ENCODE data around the gene WDR53. TPM values are rescaled to one million over a fixed set of nuclear protein-coding genes. Genes with fewer than 3 reads are reported as not detected.
"Not testable (repeated sequence)": the region's sequence is repeated elsewhere in the genome, so short reads cannot be mapped to it uniquely, and the experiment has no call there.

WDR53 gene
- total RNA-seq, 2 experiments from 2014 or later: 14.3 to 15.8 TPM

DNA sequence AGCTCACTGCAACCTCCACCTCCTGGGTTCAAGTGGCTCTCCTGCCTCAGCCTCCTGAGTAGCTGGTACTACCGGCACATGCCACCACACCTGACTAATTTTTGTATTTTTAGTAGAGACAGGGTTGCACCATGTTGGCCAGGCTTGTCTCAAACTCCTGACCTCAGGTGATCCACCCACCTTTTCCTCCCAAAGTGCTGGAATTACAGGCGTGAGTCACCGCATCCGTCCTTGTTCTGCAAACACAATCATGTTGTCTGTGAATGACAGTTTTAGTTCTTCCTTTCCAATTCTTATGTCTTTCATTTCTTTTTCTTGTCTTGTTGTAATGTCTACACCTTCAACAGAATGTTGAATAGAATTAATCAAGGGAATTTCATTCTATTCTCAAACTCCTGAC lies 36.9 kb downstream of the WDR53 start:
- H3K27ac Mint-ChIP-seq: no peak overlapping the region
- H3K27me3 Mint-ChIP-seq (ENCODE audit: low read depth): peaks cover 2% of the 10 kb centered on the region
- no peak for DNase-seq
- peaks cover 2% of the 10 kb centered on the region for H3K9me3 Mint-ChIP-seq
- H3K4me3 Mint-ChIP-seq: no peak overlapping the region
- intact Hi-C loops (cut with micrococcal nuclease): no loop called here
- peaks cover 1% of the 10 kb centered on the region for H3K36me3 Mint-ChIP-seq (ENCODE audit: low read depth)
- CTCF ChIA-PET: interaction anchor here (0.7 to 0.8 kb wide), 2 partner anchors 241 to 396 kb away, joined by 3 read pairs; no protein-coding TSS in a partner anchor
- peaks cover 6% of the 10 kb centered on the region for H3K4me1 Mint-ChIP-seq (ENCODE audit: low read depth)

DNA sequence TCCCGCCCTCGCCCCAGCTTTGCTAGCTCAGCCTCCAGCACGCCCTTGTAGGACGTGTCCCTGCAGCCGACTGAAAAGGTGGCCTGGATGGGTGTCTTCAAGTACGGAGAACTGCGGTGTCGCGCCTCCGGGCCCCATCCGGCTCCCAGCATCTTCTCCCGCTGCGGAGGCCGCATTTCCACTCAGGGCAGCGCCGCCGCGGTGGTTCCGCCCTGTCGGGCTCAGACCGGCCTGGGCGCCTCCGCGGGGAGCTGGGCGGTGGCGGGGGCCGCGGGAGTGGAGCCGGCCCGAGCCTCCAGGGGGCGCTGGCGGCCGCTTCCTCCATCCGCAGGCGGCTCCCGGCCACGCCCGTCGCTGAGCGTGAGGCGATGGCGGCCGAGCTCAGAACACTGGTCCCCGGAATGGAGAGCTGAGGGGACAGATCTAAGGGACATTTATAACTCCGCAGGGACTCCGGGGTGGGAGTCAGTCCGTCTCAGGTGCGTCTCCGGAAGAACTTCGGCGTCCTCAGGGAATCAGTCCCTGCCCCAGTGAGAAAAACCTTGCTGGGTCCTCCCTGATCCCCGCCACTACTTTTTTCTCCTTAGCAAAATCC lies 39.6 kb downstream of the WDR53 start:
- CTCF ChIA-PET: interaction anchor here (0.5 to 2.1 kb wide), 32 partner anchors 8 to 729 kb away, joined by 3 to 10 read pairs (median 3); partner anchors contain the start of genes FBXO45 and WDR53
- intact Hi-C loops (cut with micrococcal nuclease): loop anchor here (1.0 to 2.0 kb wide), 5 partner anchors 25 to 156 kb away; partner anchors contain the start of genes FBXO45, RNF168 and WDR53
- Mint-ChIP-seq H3K9me3 (peaks cover 2% of the 10 kb centered on the region), H3K27ac (peak overlapping the region; percentile 36), H3K27me3 (ENCODE audit: low read depth) (peaks cover 2% of the 10 kb centered on the region), H3K36me3 (ENCODE audit: low read depth) (peaks cover 1% of the 10 kb centered on the region), H3K4me3 (peak overlapping the region; percentile 74), H3K4me1 (ENCODE audit: low read depth) (peaks cover 6% of the 10 kb centered on the region)
- DNase-seq: peak; percentile 87

DNA sequence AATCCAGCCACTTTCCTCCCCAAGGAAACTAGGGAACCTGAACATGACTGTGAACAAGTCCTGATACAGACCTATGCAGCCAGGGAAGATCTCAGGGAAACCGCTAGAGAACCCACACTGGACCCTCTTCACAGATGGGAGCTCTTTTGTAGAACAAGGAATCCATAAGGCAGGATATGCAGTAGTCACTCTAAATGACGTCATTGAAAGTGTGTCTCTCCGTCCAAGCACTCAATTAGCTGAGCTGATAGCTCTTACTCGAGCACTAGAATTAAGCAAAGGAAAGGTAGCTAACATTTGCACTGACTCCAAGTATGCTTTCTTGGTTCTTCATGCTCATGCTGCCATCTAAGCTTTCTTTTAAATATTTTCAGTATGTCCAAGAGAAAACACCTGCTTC lies 43.2 kb downstream of the WDR53 start:
- H3K36me3 Mint-ChIP-seq (ENCODE audit: low read depth): peaks cover 9% of the 10 kb centered on the region
- no peak overlapping the region for H3K4me3 Mint-ChIP-seq
- H3K27me3 Mint-ChIP-seq (ENCODE audit: low read depth): no peaks in the 10 kb centered on the region
- H3K27ac Mint-ChIP-seq: no peak overlapping the region
- H3K9me3 Mint-ChIP-seq: peaks cover 18% of the 10 kb centered on the region
- peaks cover 6% of the 10 kb centered on the region for H3K4me1 Mint-ChIP-seq (ENCODE audit: low read depth)
- no peak for DNase-seq
- intact Hi-C loops (cut with micrococcal nuclease): no loop called here
- CTCF ChIA-PET: interaction anchor here (0.5 to 4.3 kb wide), 6 partner anchors 12 to 81 kb away, joined by 4 to 37 read pairs (median 4); partner anchors contain the start of gene RNF168

DNA sequence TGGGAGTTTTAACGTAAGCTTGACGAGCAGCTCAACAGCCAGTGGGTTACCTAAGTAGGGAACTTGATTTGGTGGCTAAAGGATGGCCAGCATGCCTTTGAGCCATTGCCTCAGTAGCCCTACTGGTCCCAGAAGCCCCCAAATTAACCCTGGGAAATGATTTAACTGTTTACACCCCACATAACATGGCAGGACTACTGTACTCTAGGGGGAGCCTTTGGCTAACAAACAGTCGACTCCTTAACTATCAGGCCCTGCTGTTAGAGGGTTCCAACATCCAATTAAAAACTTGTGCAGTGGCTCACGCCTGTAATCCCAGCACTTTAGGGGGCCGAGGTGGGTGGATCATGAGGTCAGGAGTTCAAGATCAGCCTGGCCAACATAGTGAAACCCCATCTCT lies 43.8 kb downstream of the WDR53 start:
- intact Hi-C loops (cut with micrococcal nuclease): no loop called here
- CTCF ChIA-PET: interaction anchor here (0.9 to 4.3 kb wide), 7 partner anchors 15 to 271 kb away, joined by 3 to 37 read pairs (median 4); partner anchors contain the start of gene RNF168
- H3K27me3 Mint-ChIP-seq (ENCODE audit: low read depth): no peaks in the 10 kb centered on the region
- no peak overlapping the region for H3K4me3 Mint-ChIP-seq
- H3K4me1 Mint-ChIP-seq (ENCODE audit: low read depth): peaks cover 6% of the 10 kb centered on the region
- no peak for DNase-seq
- H3K27ac Mint-ChIP-seq: no peak overlapping the region
- peaks cover 10% of the 10 kb centered on the region for H3K36me3 Mint-ChIP-seq (ENCODE audit: low read depth)
- H3K9me3 Mint-ChIP-seq: peaks cover 24% of the 10 kb centered on the region

DNA sequence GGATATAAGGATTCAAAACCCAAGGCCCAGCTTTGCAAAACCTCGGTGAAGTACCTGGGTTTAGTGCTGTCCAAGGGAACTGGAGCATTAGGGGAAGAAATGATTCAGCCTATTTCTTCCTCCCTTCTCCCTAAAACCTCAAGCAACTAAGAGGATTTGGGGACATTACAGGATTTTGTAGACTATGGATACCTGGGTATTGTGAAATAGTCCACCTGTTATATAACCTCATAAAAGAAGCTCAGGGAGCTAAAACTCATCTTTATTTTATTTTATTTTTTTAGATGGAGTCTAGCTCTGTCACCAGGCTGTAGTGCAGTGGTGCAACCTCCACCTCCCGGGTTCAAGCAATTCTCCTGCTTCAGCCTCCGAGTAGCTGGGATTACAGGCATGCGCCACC lies 44.5 kb downstream of the WDR53 start:
- CTCF ChIA-PET: interaction anchor here (0.8 to 4.3 kb wide), 10 partner anchors 14 to 524 kb away, joined by 3 to 37 read pairs (median 4); partner anchors contain the start of gene RNF168
- intact Hi-C loops (cut with micrococcal nuclease): no loop called here
- no peak for DNase-seq
- Mint-ChIP-seq H3K4me1 (ENCODE audit: low read depth) (peaks cover 6% of the 10 kb centered on the region), H3K27ac (no peak overlapping the region), H3K4me3 (no peak overlapping the region), H3K27me3 (ENCODE audit: low read depth) (no peaks in the 10 kb centered on the region), H3K9me3 (peaks cover 31% of the 10 kb centered on the region), H3K36me3 (ENCODE audit: low read depth) (peaks cover 15% of the 10 kb centered on the region)

DNA sequence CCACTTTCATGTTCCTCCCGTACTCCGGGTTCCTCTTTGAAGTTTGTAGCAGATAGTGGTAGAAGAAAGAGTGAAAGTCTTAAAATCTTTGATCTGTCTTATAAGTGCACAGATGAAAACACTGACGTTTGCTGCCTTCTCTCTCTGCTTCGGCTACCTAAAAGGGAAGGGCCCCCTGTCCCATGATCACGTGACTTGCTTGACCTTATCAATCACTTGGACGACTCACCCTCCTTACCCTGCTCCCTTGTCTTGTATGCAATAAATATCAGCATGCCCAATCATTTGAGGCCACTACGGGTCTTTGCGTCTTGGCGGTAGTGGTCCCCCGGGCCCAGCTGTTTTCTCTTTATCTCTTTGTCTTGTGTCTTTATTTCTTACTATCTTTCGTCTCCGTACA lies 47.1 kb downstream of the WDR53 start:
- H3K27me3 Mint-ChIP-seq (ENCODE audit: low read depth); intact Hi-C loops (cut with micrococcal nuclease); H3K4me3 Mint-ChIP-seq; DNase-seq; H3K4me1 Mint-ChIP-seq (ENCODE audit: low read depth); H3K27ac Mint-ChIP-seq: not testable (repeated sequence)
- Mint-ChIP-seq H3K36me3 (ENCODE audit: low read depth) (peaks cover 15% of the 10 kb centered on the region), H3K9me3 (peaks cover 38% of the 10 kb centered on the region)
- CTCF ChIA-PET: interaction anchor here (0.6 to 3.0 kb wide), 9 partner anchors 8 to 499 kb away, joined by 3 to 22 read pairs (median 5); no protein-coding TSS in a partner anchor

DNA sequence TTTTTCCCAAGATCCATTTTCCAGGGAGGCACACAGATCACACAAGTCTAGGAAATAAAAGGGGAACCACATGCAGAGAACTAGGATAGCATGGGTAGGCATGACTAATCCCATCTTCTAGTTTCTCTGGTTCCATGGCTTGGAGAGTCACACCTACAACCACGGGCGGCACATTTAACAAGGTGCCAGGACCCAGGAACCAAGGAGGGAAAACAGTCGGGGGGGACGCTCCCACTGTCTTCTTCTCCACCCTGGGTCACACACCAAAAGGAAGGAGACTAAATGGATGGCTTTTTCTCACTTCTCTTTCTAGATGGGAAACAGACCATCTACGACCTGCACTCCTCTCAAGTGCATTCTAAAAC lies 48.7 kb downstream of the WDR53 start:
- DNase-seq: peak; percentile 51
- H3K4me1 Mint-ChIP-seq (ENCODE audit: low read depth): no peaks in the 10 kb centered on the region
- H3K27me3 Mint-ChIP-seq (ENCODE audit: low read depth): no peaks in the 10 kb centered on the region
- CTCF ChIA-PET: interaction anchor here (0.6 to 2.7 kb wide), 3 partner anchors 238 to 616 kb away, joined by 3 to 14 read pairs (median 4); no protein-coding TSS in a partner anchor
- no peak overlapping the region for H3K27ac Mint-ChIP-seq
- intact Hi-C loops (cut with micrococcal nuclease): loop anchor here (1.0 to 5.0 kb wide), 4 partner anchors 33 to 447 kb away; no protein-coding TSS in a partner anchor
- peaks cover 41% of the 10 kb centered on the region for H3K9me3 Mint-ChIP-seq
- no peak overlapping the region for H3K4me3 Mint-ChIP-seq
- H3K36me3 Mint-ChIP-seq (ENCODE audit: low read depth): peaks cover 15% of the 10 kb centered on the region

DNA sequence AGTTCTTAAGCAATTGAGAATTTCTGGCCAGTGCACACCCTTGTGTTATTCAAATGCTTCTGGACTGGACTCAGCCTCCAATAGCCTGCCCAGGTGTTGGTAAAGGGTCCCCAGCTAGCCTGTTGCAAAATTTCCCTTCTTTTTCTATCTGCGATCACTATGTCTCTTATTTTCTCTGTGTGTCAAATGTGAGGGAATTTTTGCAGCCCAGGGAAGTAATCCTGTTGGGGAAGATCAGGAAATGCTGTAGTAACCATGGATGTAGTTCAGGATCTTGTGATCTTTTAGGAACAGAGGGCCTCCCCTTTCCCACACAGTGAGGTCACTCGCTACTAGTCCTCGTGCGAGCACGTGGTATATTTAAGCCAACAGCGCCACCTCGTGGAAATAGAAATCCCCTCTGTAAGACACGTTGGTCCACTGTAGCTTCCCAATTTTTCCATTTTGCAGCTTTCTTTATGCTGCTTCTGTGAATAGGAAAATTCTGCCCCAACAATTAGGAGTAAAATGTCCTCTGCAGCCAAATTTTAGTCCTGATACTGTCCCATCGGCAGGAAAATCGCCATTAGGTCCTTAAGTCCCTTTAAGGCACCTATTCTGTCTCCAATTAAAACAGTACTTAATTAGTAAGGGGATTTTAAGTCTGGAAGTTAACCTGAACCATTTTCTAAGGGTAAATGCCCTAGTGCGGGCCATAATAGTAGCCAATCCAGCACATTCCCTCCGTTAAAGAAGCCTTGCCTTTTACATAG lies 49.2 kb downstream of the WDR53 start:
- H3K9me3 Mint-ChIP-seq: peaks cover 41% of the 10 kb centered on the region
- intact Hi-C loops (cut with micrococcal nuclease): loop anchor here (1.0 to 5.0 kb wide), 4 partner anchors 33 to 447 kb away; no protein-coding TSS in a partner anchor
- no peak overlapping the region for H3K4me3 Mint-ChIP-seq
- CTCF ChIA-PET: interaction anchor here (0.6 to 2.7 kb wide), 8 partner anchors 11 to 616 kb away, joined by 3 to 14 read pairs (median 4); no protein-coding TSS in a partner anchor
- peak; percentile 81 for DNase-seq
- H3K36me3 Mint-ChIP-seq (ENCODE audit: low read depth): peaks cover 15% of the 10 kb centered on the region
- no peaks in the 10 kb centered on the region for H3K4me1 Mint-ChIP-seq (ENCODE audit: low read depth)
- H3K27ac Mint-ChIP-seq: no peak overlapping the region
- H3K27me3 Mint-ChIP-seq (ENCODE audit: low read depth): no peaks in the 10 kb centered on the region

DNA sequence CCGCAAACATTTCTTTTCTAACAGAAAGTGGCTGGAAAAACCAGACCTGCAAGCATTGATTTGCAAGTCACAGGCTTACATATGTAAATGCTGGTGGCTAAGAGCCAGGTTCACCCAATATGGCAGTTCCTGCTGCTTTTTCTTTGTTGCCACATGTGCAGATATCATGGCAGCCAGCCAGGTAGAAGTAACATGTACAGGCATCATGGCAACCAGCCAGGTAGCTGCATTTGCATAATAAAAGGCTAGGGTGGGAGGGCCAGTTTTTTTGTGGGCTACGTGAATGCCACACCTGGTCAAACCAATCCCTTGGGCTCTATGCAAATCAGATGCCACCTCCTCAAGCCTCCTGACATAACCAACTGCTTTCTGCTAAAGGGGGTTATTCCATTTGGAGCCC lies 50.4 kb downstream of the WDR53 start:
- CTCF ChIA-PET: interaction anchor here (0.6 to 2.7 kb wide), 5 partner anchors 13 to 763 kb away, joined by 3 to 14 read pairs (median 3); no protein-coding TSS in a partner anchor
- Mint-ChIP-seq H3K27ac (no peak overlapping the region), H3K9me3 (peaks cover 41% of the 10 kb centered on the region), H3K27me3 (ENCODE audit: low read depth) (no peaks in the 10 kb centered on the region), H3K4me3 (no peak overlapping the region), H3K36me3 (ENCODE audit: low read depth) (peaks cover 15% of the 10 kb centered on the region), H3K4me1 (ENCODE audit: low read depth) (no peaks in the 10 kb centered on the region)
- intact Hi-C loops (cut with micrococcal nuclease): loop anchor here (5.0 kb wide), 2 partner anchors 311 to 446 kb away; no protein-coding TSS in a partner anchor
- no peak for DNase-seq

DNA sequence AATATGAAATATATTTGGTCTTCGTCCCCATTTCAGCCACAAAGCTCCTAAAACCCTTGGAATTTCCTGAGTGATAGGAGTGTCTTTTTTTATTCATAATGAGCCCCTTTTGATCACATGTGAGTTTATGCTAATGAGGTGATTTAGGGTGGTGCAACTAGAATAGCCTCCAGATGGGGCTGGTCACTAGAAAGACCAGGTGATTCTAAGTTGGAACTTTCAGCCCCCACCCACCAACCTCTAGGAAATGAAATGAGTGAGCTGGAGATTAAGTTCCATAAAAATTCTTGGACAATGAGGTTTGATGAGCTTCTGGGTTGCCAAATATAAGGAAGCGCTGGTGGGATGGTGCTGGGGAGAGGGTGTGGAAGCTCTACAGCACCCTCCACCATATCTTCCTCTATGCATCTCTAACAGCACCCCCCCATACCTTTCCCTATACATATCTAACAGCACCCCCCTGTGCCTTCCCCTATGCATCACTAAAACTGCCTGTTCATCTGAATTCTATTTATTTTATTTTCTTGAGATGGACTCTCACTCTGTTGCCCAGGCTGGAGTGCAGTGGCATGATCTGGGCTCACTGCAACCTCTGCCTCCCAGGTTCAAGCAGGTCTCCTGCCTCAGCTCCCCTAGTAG lies 51.1 kb downstream of the WDR53 start:
- intact Hi-C loops (cut with micrococcal nuclease): loop anchor here (5.0 kb wide), 2 partner anchors 310 to 445 kb away; no protein-coding TSS in a partner anchor

DNA sequence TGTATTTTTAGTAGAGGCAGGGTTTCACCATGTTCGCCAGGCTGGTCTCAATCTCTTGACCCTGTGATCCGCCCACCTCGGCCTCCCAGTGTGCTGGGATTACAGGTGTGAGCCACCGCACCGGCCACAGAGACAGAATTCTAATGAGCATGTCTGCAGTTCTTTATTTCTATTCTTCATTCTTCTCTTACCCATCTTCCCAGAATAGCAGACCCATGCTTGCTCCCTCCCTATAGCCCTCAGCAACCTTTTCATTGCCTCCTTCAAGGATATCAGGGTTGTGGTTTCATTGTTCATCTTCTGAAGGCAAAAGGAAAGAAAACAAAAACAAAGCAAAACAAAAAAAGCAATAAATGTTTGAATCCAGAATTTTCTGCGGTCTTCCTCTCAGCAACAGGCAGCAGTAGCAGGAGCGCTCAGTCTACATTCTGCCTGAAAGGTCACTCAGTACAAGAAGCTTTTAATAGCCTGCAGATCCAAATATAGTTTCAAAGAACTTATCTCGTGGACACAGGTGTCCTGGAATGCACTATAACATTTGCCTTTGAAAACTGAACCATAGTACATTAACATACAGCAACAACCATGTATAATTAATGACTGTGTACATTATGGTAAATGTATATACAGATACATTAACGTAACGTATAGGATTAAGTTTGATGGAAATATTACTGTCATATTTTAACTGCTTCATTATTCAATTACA lies 53.3 kb downstream of the WDR53 start, which contains the start of gene SMCO1:
Gene SMCO1, minus strand, starts transcription at position 434 of the 709 bp plus-strand sequence. Its CDS starts 137 bp downstream, at position 297.
- H3K9me3 Mint-ChIP-seq: peaks cover 22% of the 10 kb centered on the region
- no peak for DNase-seq
- CTCF ChIA-PET: no interaction called here
- no peaks in the 10 kb centered on the region for H3K27me3 Mint-ChIP-seq (ENCODE audit: low read depth)
- H3K27ac Mint-ChIP-seq: no peak within 1 kb of the TSS
- no peaks in the 10 kb centered on the region for H3K4me1 Mint-ChIP-seq (ENCODE audit: low read depth)
- intact Hi-C loops (cut with micrococcal nuclease): loop anchor here (5.0 kb wide), 2 partner anchors 308 to 443 kb away; no protein-coding TSS in a partner anchor
- peaks cover 5% of the 10 kb centered on the region for H3K36me3 Mint-ChIP-seq (ENCODE audit: low read depth)
- H3K4me3 Mint-ChIP-seq: no peak within 1 kb of the TSS

More for the DNA sequence above, 51.1 kb downstream of the WDR53 start:
- H3K9me3 Mint-ChIP-seq: peaks cover 41% of the 10 kb centered on the region
- H3K27ac Mint-ChIP-seq: no peak overlapping the region
- H3K4me1 Mint-ChIP-seq (ENCODE audit: low read depth): no peaks in the 10 kb centered on the region
- no peaks in the 10 kb centered on the region for H3K27me3 Mint-ChIP-seq (ENCODE audit: low read depth)
- DNase-seq: no peak
- peaks cover 15% of the 10 kb centered on the region for H3K36me3 Mint-ChIP-seq (ENCODE audit: low read depth)
- no peak overlapping the region for H3K4me3 Mint-ChIP-seq
- CTCF ChIA-PET: interaction anchor here (0.6 to 2.7 kb wide), 5 partner anchors 11 to 764 kb away, joined by 3 to 14 read pairs (median 3); no protein-coding TSS in a partner anchor
